HL-60/S4 treated with retinoic acid at 250 ng/mL for 4 days and 3 days (cell line): ENCODE data around the gene CBX6.

ENCODE experiments used
- in situ Hi-C: fragments of 300-500 bp; cut with MboI; formaldehyde crosslinking; loops from 2 replicates; pipeline ENCODE4 v1.7.0; 2022; ENCODE audit warnings: low sequenced_read_pairs

Gene CBX6

DNA sequence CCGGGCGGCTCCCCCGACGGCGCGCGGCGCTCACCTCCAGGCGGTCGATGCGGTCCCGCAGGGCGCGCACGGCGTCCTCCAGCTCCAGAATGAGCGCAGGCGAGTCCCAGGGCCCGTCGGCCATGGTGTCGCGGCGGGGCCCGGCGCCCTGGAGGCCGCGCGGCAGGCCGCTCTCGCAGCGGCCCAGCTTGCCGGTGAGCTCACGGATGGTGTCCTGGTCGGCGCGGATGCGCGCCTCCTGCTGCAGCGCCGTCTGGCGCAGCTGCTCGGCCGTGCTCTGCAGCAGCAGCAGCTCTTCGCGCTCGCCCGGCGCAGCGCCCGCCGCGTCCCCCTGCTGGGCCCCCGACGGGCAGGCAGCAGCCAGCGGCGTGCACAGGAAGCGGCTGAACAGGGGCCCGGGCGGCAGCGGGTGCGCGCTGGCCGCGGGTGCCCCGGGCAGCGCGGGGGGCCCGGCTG, 28.8 kb downstream of the CBX6 start:
- in situ Hi-C loops, result no loop called here

DNA sequence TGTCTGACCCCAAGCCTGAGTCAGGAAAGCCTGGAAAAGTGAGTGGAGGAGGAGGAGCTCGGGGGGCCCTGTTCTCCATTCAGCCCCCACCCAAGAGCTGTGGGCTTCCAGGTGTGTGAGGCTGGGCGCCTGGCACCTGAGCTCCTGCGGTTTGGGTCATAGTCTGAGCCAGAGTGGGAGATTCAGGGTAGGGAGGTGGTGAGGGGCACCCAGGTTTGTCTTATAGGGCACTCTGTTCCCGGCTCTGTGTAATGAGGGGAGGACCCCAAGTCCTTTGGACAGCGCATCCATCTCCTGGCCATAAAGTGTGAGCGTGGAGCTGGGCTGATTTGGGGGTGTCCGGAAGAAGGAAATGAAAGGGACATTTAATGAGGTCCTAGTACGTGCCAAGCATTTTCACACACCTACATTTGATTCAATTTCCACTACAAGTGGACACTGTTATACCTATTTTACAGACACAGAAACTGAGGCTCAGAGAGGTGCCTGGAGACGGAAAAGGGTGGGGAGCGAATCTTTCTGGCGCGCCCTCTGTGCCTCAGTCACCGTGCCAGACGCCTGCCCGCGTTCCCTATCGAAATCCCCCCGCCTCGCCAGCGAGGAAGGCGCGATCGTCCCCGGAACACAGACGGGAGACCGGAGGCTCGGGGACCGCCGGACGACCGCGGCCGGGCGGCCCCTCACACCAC, 29.4 kb downstream of the CBX6 start:
- in situ Hi-C loops, result no loop called here

- in situ Hi-C loops, result no loop called here
Observed at GRCh38 chr22:38841635-38842034, 30.4 kb downstream of the CBX6 start.

GRCh38 chr22:38841211-38841610, 30.8 kb downstream of the CBX6 start:
- in situ Hi-C loops, result no loop called here

GRCh38 chr22:38840129-38840528, 31.9 kb downstream of the CBX6 start:
- in situ Hi-C loops, result no loop called here

GRCh38 chr22:38839686-38840085, 32.3 kb downstream of the CBX6 start:
- in situ Hi-C loops, result no loop called here

GRCh38 chr22:38837414-38837928, 34.5 kb downstream of the CBX6 start:
- in situ Hi-C loops, result no loop called here

GRCh38 chr22:38835888-38836301, 36.1 kb downstream of the CBX6 start:
- in situ Hi-C loops, result no loop called here

- in situ Hi-C loops, result no loop called here
Observed at GRCh38 chr22:38834991-38835390, 37.0 kb downstream of the CBX6 start.

DNA sequence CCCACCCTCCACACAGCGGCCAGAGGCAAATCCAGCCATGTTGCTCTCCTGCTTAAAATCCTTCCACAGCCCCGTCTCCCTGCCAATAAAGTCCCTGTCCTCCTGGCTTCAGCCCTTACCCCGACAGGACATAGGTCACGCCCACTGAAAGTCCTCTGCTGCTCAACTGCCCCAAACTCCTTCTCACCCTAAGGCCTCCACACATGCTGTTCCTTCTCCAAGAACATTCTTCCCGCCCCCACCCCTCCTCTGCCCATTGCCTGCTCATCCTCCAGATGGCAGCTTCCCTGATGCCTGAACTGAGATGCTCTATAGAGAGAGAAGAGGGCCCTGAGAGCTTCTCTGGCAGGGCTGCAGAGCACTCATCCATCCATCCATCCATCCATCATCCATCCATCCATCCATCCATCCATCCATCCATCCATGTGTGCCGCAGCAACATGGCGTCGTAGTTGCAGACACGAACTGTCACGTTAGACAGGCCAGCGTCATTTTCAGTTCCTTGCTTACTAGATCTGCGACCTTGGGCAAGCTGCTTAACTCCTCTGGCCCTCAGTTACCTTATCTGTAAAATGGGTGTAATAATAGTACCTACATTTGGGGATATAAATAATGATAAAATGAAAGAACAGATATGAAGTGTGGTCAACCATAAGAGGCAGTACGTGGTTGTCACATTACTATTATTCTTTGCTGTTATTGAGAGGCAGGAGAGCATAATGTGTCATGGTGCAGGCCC, 37.6 kb downstream of the CBX6 start:
- in situ Hi-C loops, result no loop called here

DNA sequence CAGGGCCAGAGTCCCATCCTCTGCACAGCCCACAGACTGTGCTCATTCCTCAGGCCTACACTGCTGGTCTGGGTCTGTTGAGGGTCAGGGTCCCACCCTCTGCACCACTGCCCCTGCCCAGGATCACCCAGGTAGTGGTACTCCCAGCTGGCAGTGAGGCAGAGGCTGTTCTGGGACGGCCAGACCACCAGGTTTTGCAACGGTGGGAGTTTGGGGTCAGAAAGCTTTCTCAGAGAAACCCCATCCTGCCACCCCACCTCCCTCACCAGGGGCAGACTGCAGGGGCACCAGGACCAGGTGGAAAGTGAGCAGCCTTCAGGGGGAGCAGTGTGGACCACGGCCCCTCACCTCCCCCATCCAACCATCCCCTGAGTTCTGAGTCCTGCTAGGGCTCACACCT, 39.0 kb downstream of the CBX6 start:
- in situ Hi-C loops, result no loop called here

GRCh38 chr22:38832005-38832978, 39.7 kb downstream of the CBX6 start:
- in situ Hi-C loops, result no loop called here

GRCh38 chr22:38831166-38831945, 40.7 kb downstream of the CBX6 start:
- in situ Hi-C loops, result no loop called here

DNA sequence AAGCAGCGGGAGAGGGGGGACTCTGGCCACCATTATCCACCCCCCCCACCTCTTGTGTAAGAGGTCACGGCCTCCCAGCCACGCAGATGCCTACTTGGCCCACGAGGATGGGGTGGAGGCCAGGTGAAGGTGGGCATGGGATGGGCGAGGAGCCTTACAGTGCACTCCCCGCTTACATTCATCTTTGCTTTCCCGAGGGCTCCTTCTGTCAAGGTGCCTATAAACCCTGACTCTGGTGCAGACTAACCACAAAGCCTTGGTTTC, 41.2 kb downstream of the CBX6 start:
- in situ Hi-C loops, result no loop called here

DNA sequence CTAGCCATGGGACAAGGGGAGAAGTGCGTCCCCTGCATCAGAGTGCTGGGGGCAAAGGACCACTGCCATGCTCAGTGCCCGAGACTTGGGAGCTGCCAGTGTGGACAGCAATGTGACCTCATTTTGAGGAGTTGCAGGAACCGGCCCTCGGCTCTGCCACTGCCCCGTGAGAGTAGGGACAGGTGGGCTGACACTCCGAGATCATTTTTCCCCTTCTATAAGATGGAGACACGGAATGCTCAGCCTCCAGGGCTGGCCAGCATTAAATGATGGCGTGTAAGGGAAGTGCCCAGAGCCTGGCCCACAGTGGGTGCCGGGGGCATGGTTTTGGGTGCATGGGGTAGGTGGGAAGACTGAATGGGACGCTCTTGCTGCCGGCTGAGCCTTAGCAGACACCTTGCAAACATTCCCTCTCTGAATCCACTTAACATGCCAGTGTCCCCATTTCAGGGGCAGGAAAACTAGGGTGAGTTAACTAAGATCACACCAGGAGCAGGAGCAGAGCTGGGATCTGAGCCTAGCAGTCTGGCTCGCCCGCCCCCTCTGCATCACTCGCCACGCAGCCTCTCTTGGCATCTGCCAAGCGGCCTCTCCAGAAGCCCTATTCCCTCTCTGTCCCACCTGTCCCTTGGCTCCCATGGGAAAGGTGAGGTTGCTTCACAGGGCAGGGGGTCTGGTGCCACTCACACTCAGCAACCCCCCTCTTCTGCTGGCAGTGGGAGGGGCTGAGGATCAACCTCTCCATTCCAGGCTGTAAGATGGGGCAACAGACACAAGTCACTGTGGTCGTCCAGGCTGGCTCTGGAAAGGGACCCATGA, 41.8 kb downstream of the CBX6 start:
- in situ Hi-C loops, result no loop called here

- in situ Hi-C loops, result no loop called here
Observed at GRCh38 chr22:38829485-38829884, 42.5 kb downstream of the CBX6 start.

GRCh38 chr22:38828616-38829205, 43.3 kb downstream of the CBX6 start:
- in situ Hi-C loops, result no loop called here

GRCh38 chr22:38828191-38828590, 43.8 kb downstream of the CBX6 start:
- in situ Hi-C loops, result no loop called here

GRCh38 chr22:38827510-38827909, 44.5 kb downstream of the CBX6 start:
- in situ Hi-C loops, result no loop called here
